GM12892 (cell line): Measurements from ENCODE around the gene TMEM178B.

ENCODE experiments used
- DNase-seq: peaks from one replicate; pipeline ENCODE4 v3.0.0; 2011; ENCODE audit not compliant: insufficient read length
- FAIRE-seq: peaks from 2 replicates; lab custom pipeline; 2011; peaks lifted over from hg19 to GRCh38; lab: Jason Lieb, UNC
- POLR2A ChIP-seq: IDR thresholded peaks from 2 replicates; pipeline ENCODE4 v1.6.1; 2011; ENCODE audit warnings: low read depth, low read length, control low read depth
- POLR2AphosphoS5 ChIP-seq: IDR thresholded peaks from 2 replicates; pipeline ENCODE4 v1.6.1; 2011; ENCODE audit warnings: low read depth, low read length, control low read depth
- TAF1 ChIP-seq: IDR thresholded peaks from 2 replicates; pipeline ENCODE4 v1.6.1; 2011; ENCODE audit warnings: low read depth, mild to moderate bottlenecking, control low read depth, low read length, borderline replicate concordance

The TMEM178B gene

DNA sequence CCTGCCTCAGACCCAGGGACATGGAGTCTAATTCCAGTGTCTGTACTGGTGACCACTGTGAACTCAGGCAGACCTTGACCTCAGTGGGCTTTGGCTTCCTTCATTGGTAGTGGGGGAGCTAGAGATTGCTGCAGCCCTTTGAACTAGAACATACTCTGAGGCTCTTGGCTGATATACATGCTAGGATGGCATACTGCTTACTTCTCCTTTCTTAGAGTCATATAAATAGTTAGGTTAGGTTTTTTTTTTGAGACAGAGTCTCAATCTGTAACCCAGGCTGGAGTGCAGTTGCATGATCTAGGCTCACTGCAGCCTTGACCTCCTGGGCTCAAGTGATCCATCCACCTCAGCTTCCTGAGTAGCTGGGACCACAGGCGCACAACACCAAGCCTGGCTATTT is 49.7 kb downstream of the TMEM178B start:
- DNase-seq (no peak), FAIRE-seq (no peak)
- TF ChIP-seq POLR2AphosphoS5 (no peak), TAF1 (no peak), POLR2A (no peak)

DNA sequence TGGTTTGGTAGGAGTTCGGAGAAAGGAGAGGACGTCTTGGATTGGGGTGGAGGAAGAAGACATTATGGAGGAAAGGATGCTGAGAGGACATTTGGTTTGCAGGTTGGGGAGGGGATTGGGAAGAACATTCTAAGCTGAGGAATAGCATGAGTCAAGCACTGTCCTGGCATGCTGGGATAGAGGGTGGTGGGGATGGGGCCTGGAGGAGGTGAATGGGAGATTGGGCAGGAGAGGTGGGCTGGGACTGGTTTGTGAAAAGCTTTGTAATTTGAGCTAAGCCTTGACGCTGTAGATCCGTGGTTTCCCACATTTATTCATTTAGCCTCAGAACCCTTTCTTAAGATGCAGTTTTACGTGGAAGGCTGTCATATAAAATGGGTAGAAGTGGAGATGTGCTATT is 52.2 kb downstream of the TMEM178B start:
- FAIRE-seq = no peak

DNA sequence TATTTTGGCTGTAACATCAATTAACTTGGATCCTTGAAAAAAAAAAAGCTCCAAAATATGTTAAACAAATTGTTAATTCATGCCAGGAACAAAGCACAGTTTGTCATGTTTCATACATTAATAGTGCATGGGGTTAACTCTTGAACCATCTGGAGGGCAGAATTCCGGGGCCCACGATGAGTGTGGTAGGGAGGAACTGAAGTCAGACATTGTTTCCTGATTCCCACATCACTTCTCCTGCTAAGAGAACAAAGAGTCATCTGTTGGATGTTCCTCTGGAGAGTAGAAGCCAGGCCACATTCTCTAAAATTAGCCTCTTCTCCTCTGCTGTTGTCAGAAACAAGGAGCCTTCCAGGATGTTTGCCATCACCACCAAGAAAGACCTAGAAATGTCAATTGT is 54.6 kb downstream of the TMEM178B start:
- DNase-seq = no peak
- no peak for TF ChIP-seq TAF1
- no peak for TF ChIP-seq POLR2AphosphoS5
- TF ChIP-seq POLR2A = no peak

More for the DNA sequence above, 52.2 kb downstream of the TMEM178B start:
- no peak for DNase-seq
- TF ChIP-seq POLR2AphosphoS5 (no peak), TAF1 (no peak), POLR2A (no peak)

DNA sequence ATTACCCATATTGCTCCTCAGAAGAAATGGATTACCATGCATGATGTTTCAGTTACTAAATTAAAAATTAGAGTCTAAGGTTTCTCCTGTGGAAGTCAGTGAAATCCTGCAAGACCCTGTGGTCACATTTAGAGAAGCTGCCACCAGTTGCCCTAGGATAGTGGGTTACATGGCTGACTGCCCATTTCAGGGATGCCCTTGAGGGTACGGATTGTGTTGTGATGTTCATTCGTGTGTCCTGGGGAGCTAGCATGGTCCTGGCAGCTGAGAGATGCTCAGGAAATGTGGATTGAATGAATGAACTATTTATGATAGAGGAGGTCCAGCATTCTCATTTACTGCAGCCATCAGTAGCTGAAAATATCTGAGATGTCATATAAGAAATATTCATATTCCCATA is 55.1 kb downstream of the TMEM178B start:
- DNase-seq = no peak
- TF ChIP-seq POLR2A = no peak
- no peak for TF ChIP-seq POLR2AphosphoS5
- TF ChIP-seq TAF1 = no peak
- FAIRE-seq = no peak

More for the DNA sequence above, 54.6 kb downstream of the TMEM178B start:
- FAIRE-seq = no peak

DNA sequence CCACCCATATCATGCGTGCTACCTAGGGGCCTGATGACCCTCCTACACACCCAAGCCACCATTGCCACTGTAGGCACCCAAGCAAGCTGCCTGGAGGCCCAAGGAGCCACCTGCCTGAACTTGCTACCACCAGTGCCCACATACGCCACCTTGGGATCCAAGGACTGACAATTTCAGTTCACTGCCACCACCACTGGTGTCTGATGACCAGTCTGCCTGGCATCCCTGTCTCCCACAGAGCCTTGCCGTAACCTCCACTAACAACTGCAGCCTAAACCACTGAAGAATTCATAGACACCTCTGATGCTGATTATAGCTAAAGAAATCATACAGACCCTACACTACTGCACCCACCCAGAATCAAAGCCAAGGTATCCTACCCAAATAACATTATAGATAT is 58.8 kb downstream of the TMEM178B start:
- DNase-seq (no peak), FAIRE-seq (no peak)
- TF ChIP-seq TAF1 (no peak), POLR2A (no peak), POLR2AphosphoS5 (no peak)

DNA sequence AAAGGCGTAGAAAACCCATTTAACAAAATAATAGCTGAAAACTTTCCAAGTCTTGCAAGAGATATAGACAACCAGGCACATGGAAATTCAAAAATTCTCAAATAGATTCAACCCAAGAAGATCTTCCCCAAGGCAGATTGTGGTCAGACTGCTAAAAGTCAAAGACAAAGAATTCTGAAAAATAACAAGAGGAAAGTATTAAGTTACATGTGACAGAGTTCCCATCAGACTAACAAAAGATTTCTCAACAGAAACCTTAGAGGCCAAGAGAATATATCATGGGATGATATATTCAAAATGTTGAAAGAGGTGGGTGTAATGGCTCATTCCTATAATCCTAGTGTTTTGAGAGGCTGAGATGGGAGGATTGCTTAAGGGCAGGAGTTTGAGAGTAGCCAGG is 59.8 kb downstream of the TMEM178B start:
- no peak for TF ChIP-seq POLR2AphosphoS5

DNA sequence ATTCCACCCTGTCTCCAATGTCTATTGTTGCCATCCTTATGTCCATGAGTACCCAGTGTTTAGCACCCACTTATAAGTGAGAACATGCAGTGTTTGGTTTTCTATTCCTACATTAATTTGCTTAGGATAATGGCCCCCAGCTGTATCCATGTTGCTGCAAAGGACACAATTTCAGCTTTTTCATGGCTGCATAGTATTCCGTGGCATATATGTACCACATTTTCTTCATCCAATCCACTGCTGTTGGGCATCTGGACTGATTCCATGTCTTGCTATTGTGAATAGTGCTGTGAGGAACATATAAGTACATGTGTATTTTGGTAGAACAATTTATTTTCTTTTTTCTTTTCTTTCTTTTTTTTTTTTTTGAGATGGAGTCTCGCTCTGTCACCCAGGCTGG is 68.2 kb downstream of the TMEM178B start:
- no peak for DNase-seq
- FAIRE-seq = no peak
- TF ChIP-seq POLR2A (no peak), POLR2AphosphoS5 (no peak), TAF1 (no peak)

More for the DNA sequence above, 59.8 kb downstream of the TMEM178B start:
- DNase-seq = no peak
- FAIRE-seq = no peak

DNA sequence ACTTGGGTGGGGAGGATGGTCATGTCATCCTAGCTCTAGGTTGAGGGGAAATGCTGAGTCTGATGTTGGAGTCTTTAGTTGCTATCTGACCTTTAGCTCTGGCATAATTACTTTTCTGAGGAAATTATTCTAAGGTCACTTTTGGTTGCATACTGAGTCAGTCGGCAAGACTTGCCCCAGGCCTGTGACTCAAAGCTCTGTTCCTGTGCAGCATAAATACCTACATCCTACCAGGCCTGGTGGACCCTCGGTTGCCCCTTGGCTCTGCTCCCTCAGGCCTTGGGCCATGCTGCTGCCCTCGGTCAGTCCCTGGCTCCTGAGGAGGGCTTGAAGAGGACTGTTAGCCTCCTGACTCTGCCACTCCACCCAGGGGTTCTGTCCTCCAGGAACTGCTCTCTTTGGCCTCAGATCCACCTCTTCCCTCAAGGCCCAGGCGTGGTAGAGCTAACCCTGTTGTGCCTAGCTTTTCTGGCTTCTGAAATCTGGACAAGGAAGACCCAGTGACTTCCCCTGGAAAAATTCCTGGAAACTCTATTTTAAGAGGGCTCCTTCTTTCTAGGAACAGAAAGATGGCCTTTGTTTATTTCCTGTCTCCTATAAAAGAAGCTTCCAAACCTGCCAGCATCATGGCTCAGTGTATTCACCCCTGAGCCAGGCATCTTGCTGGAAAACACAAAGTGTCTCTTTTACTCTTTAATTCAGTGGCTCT is 71.2 kb downstream of the TMEM178B start:
- DNase-seq (no peak), FAIRE-seq (no peak)
- no peak for TF ChIP-seq TAF1
- TF ChIP-seq POLR2AphosphoS5 = no peak
- no peak for TF ChIP-seq POLR2A

DNA sequence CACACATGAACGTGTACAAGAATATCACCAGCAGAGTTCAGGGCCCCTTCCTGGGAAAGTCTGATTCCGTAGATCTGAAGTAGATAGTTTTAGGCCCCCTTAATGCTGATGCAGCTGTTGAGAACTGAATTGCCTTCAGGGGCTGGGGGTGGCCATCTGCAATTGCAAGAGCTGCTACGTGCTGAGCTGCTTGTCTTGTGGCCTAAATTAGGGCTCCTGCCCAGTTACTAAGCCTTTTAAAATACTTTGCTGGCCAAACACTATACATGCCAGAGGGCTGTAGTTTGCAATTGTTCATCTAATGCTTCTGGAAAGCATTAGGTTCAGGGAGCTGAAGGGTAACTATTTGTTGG is 71.7 kb downstream of the TMEM178B start:
- TF ChIP-seq POLR2AphosphoS5 (no peak), TAF1 (no peak)
- DNase-seq (no peak), FAIRE-seq (no peak)

DNA sequence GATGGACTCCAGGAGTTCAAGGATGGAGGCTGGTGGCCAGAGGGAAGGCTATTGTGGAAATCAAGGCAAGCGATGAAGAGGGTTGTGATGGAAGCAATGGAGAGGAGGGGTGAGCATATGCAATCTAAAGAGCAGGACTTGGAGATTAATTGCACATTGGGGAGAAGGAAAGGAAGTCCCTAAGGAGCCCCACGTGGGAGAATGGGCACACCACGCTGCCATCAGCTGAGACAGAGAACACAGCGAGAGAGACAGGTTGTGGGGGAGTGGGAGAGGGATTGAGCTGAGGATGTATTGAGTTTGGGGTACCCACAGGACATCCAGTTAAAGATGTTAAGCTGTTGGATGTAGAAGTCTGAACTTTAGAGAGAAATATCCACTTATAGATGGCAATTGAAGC is 73.6 kb downstream of the TMEM178B start:
- TF ChIP-seq POLR2A (no peak), POLR2AphosphoS5 (no peak), TAF1 (no peak)
- FAIRE-seq (no peak), DNase-seq (no peak)

DNA sequence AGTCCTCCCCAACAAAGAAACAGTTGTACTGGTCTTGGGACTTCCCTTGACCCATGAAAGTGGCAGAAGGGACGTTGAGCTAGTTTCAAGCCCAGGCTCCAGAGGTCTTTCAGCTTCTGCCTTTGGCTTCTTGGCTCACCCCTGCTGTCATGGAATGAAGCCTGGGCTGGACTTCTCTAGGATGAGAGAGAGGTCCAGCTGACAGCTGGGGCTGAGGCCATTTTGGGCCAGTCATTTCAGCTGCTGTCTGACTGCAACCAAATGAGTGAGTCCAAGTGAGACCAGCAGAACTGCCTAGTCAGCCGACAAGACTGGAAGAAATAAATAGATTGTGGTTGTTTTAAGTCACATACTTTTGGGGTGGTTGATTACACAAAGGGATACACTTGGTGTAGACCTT is 76.6 kb downstream of the TMEM178B start:
- FAIRE-seq (no peak), DNase-seq (no peak)
- TF ChIP-seq POLR2A = no peak
- no peak for TF ChIP-seq POLR2AphosphoS5
- TF ChIP-seq TAF1 = no peak

DNA sequence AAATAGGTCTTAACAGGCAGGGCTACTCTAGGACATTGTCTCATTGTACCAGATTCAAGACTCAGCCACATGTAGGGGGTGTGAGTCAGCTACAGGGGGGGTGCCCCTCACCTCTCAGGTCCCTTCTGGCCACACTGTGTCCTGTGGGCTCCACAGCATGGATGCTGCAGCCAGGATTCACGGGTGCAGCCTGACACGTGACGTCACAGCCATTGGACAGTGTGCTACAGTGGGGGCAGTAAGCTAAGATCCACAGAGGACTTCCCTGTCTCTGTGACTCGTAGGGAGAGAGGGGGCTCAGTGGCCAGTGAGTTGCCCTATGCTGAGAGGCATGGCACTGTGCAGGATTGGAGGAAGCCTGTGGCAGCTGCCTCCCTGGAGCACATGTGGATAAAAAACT is 77.9 kb downstream of the TMEM178B start:
- DNase-seq = no peak
- TF ChIP-seq TAF1 = no peak
- no peak for TF ChIP-seq POLR2A
- no peak for TF ChIP-seq POLR2AphosphoS5
- no peak for FAIRE-seq

DNA sequence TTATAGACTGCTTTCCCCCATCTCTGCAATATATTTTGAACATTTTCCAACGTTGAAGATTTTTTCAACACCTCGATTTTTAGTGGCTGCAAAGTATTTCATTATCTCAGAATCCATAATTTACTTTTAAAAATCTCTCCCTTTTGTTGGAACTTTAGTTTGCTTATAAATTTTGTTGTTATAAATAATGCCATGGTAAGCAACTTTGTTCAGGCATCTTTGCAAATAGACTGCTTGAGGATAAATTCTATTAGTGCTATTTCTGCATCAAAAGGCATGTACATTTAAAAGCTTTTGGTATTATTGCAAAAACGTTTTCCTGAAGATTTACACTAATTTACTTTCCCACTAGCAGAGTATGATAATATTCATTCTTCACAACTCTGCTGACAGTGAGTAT is 79.4 kb downstream of the TMEM178B start:
- FAIRE-seq (no peak), DNase-seq (no peak)
- no peak for TF ChIP-seq POLR2AphosphoS5
- TF ChIP-seq POLR2A = no peak
- no peak for TF ChIP-seq TAF1
